GM23248 (cell line): Measurements from ENCODE around the gene HIPK2. TPM values are rescaled to one million over a fixed set of nuclear protein-coding genes. Genes with fewer than 3 reads are reported as not detected.

Experiments
- DNase-seq: peaks from one replicate; pipeline ENCODE4 v3.0.0-alpha.2; 2015
- H2AFZ ChIP-seq: fragments of 200-600 bp; sonication (generic); 2 replicates; pipeline ENCODE4 v1.6.1; 2016; ENCODE audit warnings: antibody characterized with exemption
- H3F3A ChIP-seq: fragments of 200-600 bp; sonication (generic); 2 replicates; pipeline ENCODE4 v1.6.1; 2016; ENCODE audit warnings: mild to moderate bottlenecking, antibody characterized with exemption, mixed run types; ENCODE audit not compliant: insufficient read depth
- H3K27ac ChIP-seq: fragments of 200-600 bp; sonication (generic); 2 replicates; pipeline ENCODE4 v1.5.1; 2016; ENCODE audit warnings: mild to moderate bottlenecking
- H3K27me3 ChIP-seq: fragments of 200-600 bp; sonication (generic); replicated peaks from 2 replicates; pipeline ENCODE4 v1.6.1; 2016; ENCODE audit warnings: mild to moderate bottlenecking; ENCODE audit not compliant: insufficient read depth
- H3K36me3 ChIP-seq: fragments of 200-600 bp; sonication (generic); 2 replicates; pipeline ENCODE4 v1.6.1; 2016; ENCODE audit warnings: low read depth, mild to moderate bottlenecking
- H3K4me1 ChIP-seq: fragments of 200-600 bp; sonication (generic); 2 replicates; pipeline ENCODE4 v1.6.1; 2016; ENCODE audit warnings: mild to moderate bottlenecking; ENCODE audit not compliant: insufficient read depth
- H3K4me2 ChIP-seq: fragments of 200-600 bp; sonication (generic); one replicate; pipeline ENCODE4 v1.6.1; 2016; ENCODE audit warnings: mild to moderate bottlenecking; ENCODE audit not compliant: unreplicated experiment
- H3K4me3 ChIP-seq: fragments of 200-600 bp; sonication (generic); 2 replicates; pipeline ENCODE4 v1.5.1; 2016; ENCODE audit warnings: mild to moderate bottlenecking
- H3K79me2 ChIP-seq: fragments of 200-600 bp; sonication (generic); 2 replicates; pipeline ENCODE4 v1.6.1; 2016; ENCODE audit warnings: mild to moderate bottlenecking; ENCODE audit not compliant: insufficient read depth
- H3K9ac ChIP-seq: fragments of 200-600 bp; sonication (generic); 2 replicates; pipeline ENCODE4 v1.6.1; 2016; ENCODE audit warnings: mild to moderate bottlenecking
- H3K9me2 ChIP-seq: fragments of 200-600 bp; sonication (generic); 2 replicates; pipeline ENCODE4 v1.6.1; 2016; ENCODE audit warnings: mixed run types, mild to moderate bottlenecking, moderate library complexity; ENCODE audit not compliant: insufficient read depth
- H3K9me3 ChIP-seq: fragments of 200-600 bp; sonication (generic); one replicate; pipeline ENCODE4 v1.6.1; 2017; ENCODE audit warnings: low read depth
- H4K20me1 ChIP-seq: fragments of 200-600 bp; sonication (generic); 2 replicates; pipeline ENCODE4 v1.6.0; 2016; ENCODE audit not compliant: insufficient read depth
- EZH2 ChIP-seq: fragments of 200-600 bp; sonication (generic); IDR thresholded peaks from 2 replicates; pipeline ENCODE4 v1.6.1; 2018; ENCODE audit warnings: antibody characterized with exemption, mild to moderate bottlenecking; ENCODE audit not compliant: insufficient read depth, poor library complexity, severe bottlenecking
- EZH2phosphoT487 ChIP-seq: fragments of 200-600 bp; sonication (generic); IDR thresholded peaks from 2 replicates; pipeline ENCODE4 v1.6.1; 2018; ENCODE audit warnings: antibody characterized with exemption, moderate library complexity, mild to moderate bottlenecking, low read depth; ENCODE audit not compliant: insufficient read depth
- WGBS, 2 experiments: methylation state at CpG; one replicate each; pipeline ENCODE4 v1.1.6; 2015 to 2017; ENCODE audit warnings: low lambda C conversion rate in 2 of 2, low coverage in 1 of 2; ENCODE audit errors: missing lambda C conversion rate in 2 of 2; 5-methylcytosine and 5-hydroxymethylcytosine counted together
- in situ Hi-C: fragments of 300-500 bp; cut with MboI; formaldehyde crosslinking; loops from 2 replicates; pipeline ENCODE4 v1.15.0; 2020
- polyA plus RNA-seq: library from polyadenylated mRNA; unstranded; fragments of >200 nt; fragmentation: Nextera tagmentation; extraction: Ambion mirVana; gene quantifications from 2 replicates; pipeline ENCODE4 v1.2.1, GENCODE V29; 2016
- total RNA-seq: library from RNA; depleted of rRNA; stranded (reverse); fragments of >200 nt; shearing (Covaris generic); gene quantifications from 2 replicates; pipeline ENCODE4 v1.2.3, GENCODE V29; 2014

Gene HIPK2
- total and polyA plus RNA-seq, 2 experiments from 2014 or later: 4.7 to 7.9 TPM

DNA sequence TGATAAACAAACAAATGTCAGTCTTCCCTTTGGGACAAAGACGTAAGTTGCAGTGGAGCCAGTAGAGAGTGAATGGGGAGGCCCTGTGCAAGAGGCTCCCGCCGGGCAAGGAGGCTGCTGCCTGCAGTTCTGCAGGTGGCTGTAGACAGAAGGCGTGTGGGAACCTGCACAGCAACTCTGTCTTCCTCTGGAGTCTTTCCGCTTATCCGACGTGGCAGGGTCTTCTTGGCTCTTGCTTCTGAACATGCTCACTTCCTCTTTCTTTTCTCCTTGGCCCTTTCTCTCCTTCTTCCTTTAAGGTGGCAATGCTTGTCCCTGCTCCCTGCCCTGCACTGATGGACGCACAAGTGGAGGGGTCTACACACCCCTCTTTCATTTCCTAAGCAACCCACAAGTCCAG, 122.5 kb downstream of the HIPK2 start:
- 92 to 94% methylated on average over 8 of the region's 8 CpGs for WGBS, 2 experiments
- H3K9ac ChIP-seq: no peak overlapping the region
- no peak overlapping the region for H3K4me2 ChIP-seq
- in situ Hi-C loops: no loop called here
- no peak overlapping the region for H3K27ac ChIP-seq
- H3K4me3 ChIP-seq: no peak overlapping the region
- no peak for TF ChIP-seq EZH2
- no peak for TF ChIP-seq EZH2phosphoT487
- no peak overlapping the region for H2AFZ ChIP-seq
- no peaks in the 10 kb centered on the region for H3K36me3 ChIP-seq
- H3K79me2 ChIP-seq: peaks cover 73% of the 10 kb centered on the region
- no peak for DNase-seq
- no peaks in the 10 kb centered on the region for H3F3A ChIP-seq
- H3K4me1 ChIP-seq: no peaks in the 10 kb centered on the region
- no peaks in the 10 kb centered on the region for H3K27me3 ChIP-seq
- no peaks in the 10 kb centered on the region for H3K9me2 ChIP-seq
- no peaks in the 10 kb centered on the region for H3K9me3 ChIP-seq
- no peaks in the 10 kb centered on the region for H4K20me1 ChIP-seq

DNA sequence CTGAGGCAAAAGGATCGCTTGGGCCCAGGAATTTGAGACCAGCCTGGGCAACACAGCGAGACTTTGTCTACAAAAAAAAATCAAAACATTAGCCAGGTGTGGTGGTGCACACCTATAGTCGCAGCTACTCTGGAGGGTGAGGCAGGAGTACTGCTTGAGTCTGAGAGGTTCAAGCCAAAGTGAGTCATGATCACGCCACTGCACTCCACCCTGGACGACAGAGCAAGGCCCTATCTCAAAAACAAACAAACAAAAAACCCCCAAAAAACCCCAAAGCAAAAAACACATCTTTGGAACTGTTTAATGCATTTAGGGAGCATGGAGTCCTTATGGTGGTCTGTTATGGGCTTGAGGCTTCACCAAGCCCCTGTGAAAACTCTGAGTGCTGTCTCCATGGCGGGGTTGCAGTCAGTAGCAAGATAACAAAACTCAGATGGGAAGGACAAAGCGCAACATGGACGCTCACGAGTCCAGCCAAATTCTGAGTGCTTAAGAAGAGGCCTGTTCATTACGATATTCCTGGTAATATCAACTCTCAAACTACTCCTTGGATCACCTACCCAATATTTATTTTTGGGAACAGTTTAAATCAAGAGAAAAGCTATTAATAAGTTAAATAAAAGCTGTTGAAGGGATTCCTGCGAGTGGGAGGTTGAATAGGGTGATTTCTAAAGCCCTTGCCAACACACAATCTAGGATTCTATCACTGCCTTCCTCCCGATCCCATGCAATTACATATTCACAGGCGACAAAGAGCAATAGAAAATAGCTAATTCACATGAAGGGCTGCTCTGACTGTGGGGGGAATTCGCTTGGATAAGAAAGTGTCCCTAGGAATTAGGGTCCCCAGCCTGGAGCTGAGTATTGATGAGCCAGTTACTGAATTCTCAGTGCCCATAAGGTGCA, 123.3 kb downstream of the HIPK2 start:
- no peaks in the 10 kb centered on the region for H3K9me3 ChIP-seq
- in situ Hi-C loops: no loop called here
- WGBS, 2 experiments: 83 to 84% methylated on average over 14 of the region's 14 CpGs
- no peaks in the 10 kb centered on the region for H3F3A ChIP-seq
- H2AFZ ChIP-seq: no peak overlapping the region
- no peak overlapping the region for H3K4me3 ChIP-seq
- no peak overlapping the region for H3K4me2 ChIP-seq
- no peak overlapping the region for H3K27ac ChIP-seq
- H4K20me1 ChIP-seq: no peaks in the 10 kb centered on the region
- no peak for TF ChIP-seq EZH2phosphoT487
- no peak for TF ChIP-seq EZH2
- no peak for DNase-seq
- peaks cover 73% of the 10 kb centered on the region for H3K79me2 ChIP-seq
- H3K9me2 ChIP-seq: no peaks in the 10 kb centered on the region
- H3K4me1 ChIP-seq: no peaks in the 10 kb centered on the region
- no peaks in the 10 kb centered on the region for H3K27me3 ChIP-seq
- H3K36me3 ChIP-seq: no peaks in the 10 kb centered on the region
- H3K9ac ChIP-seq: no peak overlapping the region

DNA sequence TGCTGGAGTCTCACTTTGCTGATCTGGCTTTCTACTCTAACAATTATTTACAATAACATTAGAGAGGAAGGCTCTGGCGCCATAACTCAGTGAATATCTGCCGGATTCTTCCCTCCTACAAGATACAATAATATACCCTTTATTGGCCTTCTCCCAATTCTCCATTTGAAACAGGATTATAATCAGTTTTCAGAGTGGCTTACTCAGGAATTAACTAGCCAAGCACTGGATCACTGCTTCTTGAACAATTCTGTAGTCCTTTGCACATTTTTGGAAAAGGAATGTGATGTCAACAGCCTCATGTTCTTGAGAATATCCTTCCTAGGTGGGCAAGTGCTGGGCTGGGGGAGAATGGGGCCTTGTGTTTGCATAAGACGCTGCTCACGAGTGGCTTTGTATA, 125.9 kb downstream of the HIPK2 start:
- no peak overlapping the region for H2AFZ ChIP-seq
- no peaks in the 10 kb centered on the region for H3K9me2 ChIP-seq
- H3K27me3 ChIP-seq: no peaks in the 10 kb centered on the region
- H4K20me1 ChIP-seq: no peaks in the 10 kb centered on the region
- H3K4me2 ChIP-seq: no peak overlapping the region
- no peak overlapping the region for H3K9ac ChIP-seq
- H3K4me1 ChIP-seq: no peaks in the 10 kb centered on the region
- H3K79me2 ChIP-seq: peaks cover 61% of the 10 kb centered on the region
- in situ Hi-C loops: no loop called here
- DNase-seq: no peak
- 94 to 95% methylated on average over 4 of the region's 4 CpGs for WGBS, 2 experiments
- no peaks in the 10 kb centered on the region for H3F3A ChIP-seq
- no peak for TF ChIP-seq EZH2phosphoT487
- TF ChIP-seq EZH2: no peak
- no peaks in the 10 kb centered on the region for H3K36me3 ChIP-seq
- no peaks in the 10 kb centered on the region for H3K9me3 ChIP-seq
- no peak overlapping the region for H3K4me3 ChIP-seq
- H3K27ac ChIP-seq: no peak overlapping the region

DNA sequence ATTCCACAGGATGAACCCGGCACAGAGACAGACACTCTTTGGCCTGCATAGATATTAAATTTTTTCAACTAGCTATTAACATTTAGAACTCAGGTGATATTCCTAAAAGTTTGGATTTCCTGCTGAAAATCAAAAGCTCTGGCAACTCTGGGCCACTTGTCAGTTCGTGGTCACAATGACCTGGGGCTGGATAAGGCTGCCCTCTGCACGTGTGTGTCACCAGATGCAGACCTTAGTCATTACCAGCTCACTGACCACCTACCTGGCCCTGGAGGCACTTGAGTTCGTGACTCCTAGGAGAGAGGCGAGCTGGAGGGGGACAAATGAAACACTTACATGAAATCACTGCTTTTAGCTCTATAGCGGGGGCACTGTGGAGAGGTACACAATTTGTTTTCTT, 126.5 kb downstream of the HIPK2 start:
- H4K20me1 ChIP-seq: no peaks in the 10 kb centered on the region
- H3K27me3 ChIP-seq: no peaks in the 10 kb centered on the region
- H3K4me1 ChIP-seq: no peaks in the 10 kb centered on the region
- WGBS, 2 experiments: 71 to 72% methylated on average over 6 of the region's 6 CpGs
- no peak overlapping the region for H2AFZ ChIP-seq
- in situ Hi-C loops: no loop called here
- peaks cover 56% of the 10 kb centered on the region for H3K79me2 ChIP-seq
- H3K9me2 ChIP-seq: no peaks in the 10 kb centered on the region
- no peaks in the 10 kb centered on the region for H3F3A ChIP-seq
- TF ChIP-seq EZH2 (no peak), EZH2phosphoT487 (no peak)
- no peak overlapping the region for H3K9ac ChIP-seq
- H3K27ac ChIP-seq: no peak overlapping the region
- H3K9me3 ChIP-seq: no peaks in the 10 kb centered on the region
- peak; percentile 14 for DNase-seq
- H3K36me3 ChIP-seq: no peaks in the 10 kb centered on the region
- H3K4me3 ChIP-seq: no peak overlapping the region
- no peak overlapping the region for H3K4me2 ChIP-seq
